HepG2 (cell line): ENCODE results near the gene PROC. TPM values are rescaled to one million over a fixed set of nuclear protein-coding genes. Genes with fewer than 3 reads are reported as not detected.
A peak's percentile ranks its signal among the peaks of the same experiment; 100 is the strongest.

Experiments used
- CENPT ChIP-seq: sonication (generic); formaldehyde crosslinking; IDR thresholded peaks from 2 replicates; pipeline ENCODE4 v1.8.0; 2022; ENCODE audit warnings: low read depth, mild to moderate bottlenecking, moderate library complexity, missing genetic modification reagents
- HDAC1 ChIP-seq: sonication (generic); formaldehyde crosslinking; IDR thresholded peaks from 2 replicates; pipeline ENCODE4 v1.5.1; 2020; ENCODE audit warnings: mild to moderate bottlenecking, missing genetic modification reagents
- HDAC2 ChIP-seq: sonication (generic); formaldehyde crosslinking; IDR thresholded peaks from 2 replicates; pipeline ENCODE4 v1.4.0; 2020; ENCODE audit warnings: missing genetic modification reagents
- KDM4B ChIP-seq: sonication (generic); formaldehyde crosslinking; IDR thresholded peaks from 2 replicates; pipeline ENCODE4 v1.4.0; 2020; ENCODE audit warnings: missing genetic modification reagents
- KDM6A ChIP-seq: IDR thresholded peaks from 2 replicates; pipeline ENCODE4 v1.6.1; 2016; ENCODE audit warnings: low read depth
- KLF16 ChIP-seq, 2 experiments: sonication (generic) in 1 of 2; formaldehyde crosslinking in 1 of 2; IDR thresholded peaks; 2 replicates each; pipeline versions ENCODE4 v1.6.1 to v1.8.0; 2016 to 2023; ENCODE audit warnings: missing genetic modification reagents in 2 of 2, missing compliant biosample characterization in 1 of 2
- MLLT10 ChIP-seq: sonication (generic); formaldehyde crosslinking; IDR thresholded peaks from 2 replicates; pipeline ENCODE4 v1.4.0; 2020; ENCODE audit warnings: missing genetic modification reagents
- NPAS2 ChIP-seq: sonication (generic); formaldehyde crosslinking; IDR thresholded peaks from 2 replicates; pipeline ENCODE4 v1.8.0; 2022; ENCODE audit warnings: mild to moderate bottlenecking, missing genetic modification reagents, borderline replicate concordance
- PHF8 ChIP-seq: sonication (generic); formaldehyde crosslinking; IDR thresholded peaks from 2 replicates; pipeline ENCODE4 v1.5.0; 2020; ENCODE audit warnings: missing genetic modification reagents
- RNF219 ChIP-seq: sonication (generic); formaldehyde crosslinking; IDR thresholded peaks from 2 replicates; pipeline ENCODE4 v1.5.0; 2020; ENCODE audit warnings: mild to moderate bottlenecking, missing genetic modification reagents
- SALL2 ChIP-seq: sonication (generic); formaldehyde crosslinking; IDR thresholded peaks from 2 replicates; pipeline ENCODE4 v1.8.1; 2023; ENCODE audit warnings: mild to moderate bottlenecking, missing genetic modification reagents, inconsistent platforms
- TOE1 ChIP-seq: sonication (generic); formaldehyde crosslinking; IDR thresholded peaks from 2 replicates; pipeline ENCODE4 v1.4.0; 2020; ENCODE audit warnings: mild to moderate bottlenecking, missing genetic modification reagents
- TRAFD1 ChIP-seq: sonication (generic); formaldehyde crosslinking; IDR thresholded peaks from 2 replicates; pipeline ENCODE4 v1.5.1; 2020; ENCODE audit warnings: missing genetic modification reagents, mild to moderate bottlenecking, borderline replicate concordance
- ZFP90 ChIP-seq: sonication (generic); formaldehyde crosslinking; IDR thresholded peaks from 2 replicates; pipeline ENCODE4 v1.8.0; 2022; ENCODE audit warnings: missing genetic modification reagents, mild to moderate bottlenecking, inconsistent platforms, borderline replicate concordance
- ZMYM3 ChIP-seq: sonication (generic); formaldehyde crosslinking; IDR thresholded peaks from 2 replicates; pipeline ENCODE4 v1.5.1; 2020; ENCODE audit warnings: mild to moderate bottlenecking, missing genetic modification reagents
- ZNF326 ChIP-seq: sonication (generic); formaldehyde crosslinking; IDR thresholded peaks from 2 replicates; pipeline ENCODE4 v1.4.0; 2020; ENCODE audit warnings: missing genetic modification reagents, borderline replicate concordance
- ZNF362 ChIP-seq: sonication (generic); formaldehyde crosslinking; IDR thresholded peaks from 2 replicates; pipeline ENCODE4 v1.4.0; 2020; ENCODE audit warnings: missing genetic modification reagents, mild to moderate bottlenecking, borderline replicate concordance
- ZNF547 ChIP-seq: sonication (generic); formaldehyde crosslinking; IDR thresholded peaks from 2 replicates; pipeline ENCODE4 v1.5.1; 2020; ENCODE audit warnings: mild to moderate bottlenecking, missing genetic modification reagents
- ZNF713 ChIP-seq: sonication (generic); formaldehyde crosslinking; IDR thresholded peaks from 2 replicates; pipeline ENCODE4 v1.4.0; 2020; ENCODE audit warnings: mild to moderate bottlenecking, missing genetic modification reagents
- ZNF768 ChIP-seq: sonication (generic); formaldehyde crosslinking; IDR thresholded peaks from 2 replicates; pipeline ENCODE4 v1.4.0; 2020; ENCODE audit warnings: missing genetic modification reagents
- polyA plus RNA-seq, 8 experiments: library from polyadenylated mRNA; depleted of rRNA in 3 of 8; stranded (reverse) in 7 of 8; unstranded in 1 of 8; fragments of >200 nt; fragmentation: Illumina TruSeq in 4 of 8; extraction: Trizol in 4 of 8; gene quantifications; 2 replicates each; pipeline versions ENCODE4 v1.2.1 to v1.2.3, GENCODE V29; 2011 to 2016; ENCODE audit warnings: low read depth in 4 of 8, missing spikeins in 1 of 8, mixed read lengths in 1 of 8; ENCODE audit not compliant: insufficient read depth in 1 of 8
- total RNA-seq, 5 experiments: library from RNA; depleted of rRNA; stranded (reverse); fragments of >200 nt; fragmentation: Illumina TruSeq; extraction: Trizol; gene quantifications; 2 replicates each; pipeline ENCODE4 v1.2.3, GENCODE V29; 2016; ENCODE audit warnings: low read depth in 1 of 5
- TF ChIP-seq, protein P1 (sequence below): IDR thresholded peaks from 2 replicates; pipeline ENCODE4 v1.6.1; 2016; ENCODE audit warnings: mild to moderate bottlenecking

PROC gene
- total and polyA plus RNA-seq, 2 of the 13 experiments (the other 11 are each of a cell fraction or from before 2014, with no cell fraction given): 134 to 185 TPM

- peak; percentile 84; the same call in 1 of the 2 replicates for TF ChIP-seq RNF219
- TF ChIP-seq PHF8 (CRISPR knock-in tag): no peak
- no peak for TF ChIP-seq NPAS2 (CRISPR knock-in tag)
- TF ChIP-seq CENPT: no peak
- no peak for TF ChIP-seq ZNF713 (CRISPR knock-in tag)
- TF ChIP-seq ZNF362: peak; percentile 97
- no peak for TF ChIP-seq SALL2 (CRISPR knock-in tag)
- no peak for TF ChIP-seq HDAC1 (CRISPR knock-in tag)
- TF ChIP-seq KDM4B (CRISPR knock-in tag): no peak
- peak; percentile 54 for TF ChIP-seq HDAC2
- no peak for TF ChIP-seq KDM6A (CRISPR knock-in tag)
- peak in 1 of 2 experiments; percentile 73; a peak in 2 of 4 replicates for TF ChIP-seq KLF16 (CRISPR knock-in tag; IDR thresholded peaks at IDR 0.05)
- no peak for TF ChIP-seq ZNF768
- no peak for TF ChIP-seq ZFP90 (CRISPR knock-in tag)
- TF ChIP-seq TOE1: no peak
- TF ChIP-seq TRAFD1 (CRISPR knock-in tag): no peak
- TF ChIP-seq ZMYM3 (CRISPR knock-in tag): no peak
- no peak for TF ChIP-seq ZNF326 (CRISPR knock-in tag)
- no peak for TF ChIP-seq MLLT10 (CRISPR knock-in tag)
- no peak for TF ChIP-seq ZNF547
- TF ChIP-seq, protein P1, sequence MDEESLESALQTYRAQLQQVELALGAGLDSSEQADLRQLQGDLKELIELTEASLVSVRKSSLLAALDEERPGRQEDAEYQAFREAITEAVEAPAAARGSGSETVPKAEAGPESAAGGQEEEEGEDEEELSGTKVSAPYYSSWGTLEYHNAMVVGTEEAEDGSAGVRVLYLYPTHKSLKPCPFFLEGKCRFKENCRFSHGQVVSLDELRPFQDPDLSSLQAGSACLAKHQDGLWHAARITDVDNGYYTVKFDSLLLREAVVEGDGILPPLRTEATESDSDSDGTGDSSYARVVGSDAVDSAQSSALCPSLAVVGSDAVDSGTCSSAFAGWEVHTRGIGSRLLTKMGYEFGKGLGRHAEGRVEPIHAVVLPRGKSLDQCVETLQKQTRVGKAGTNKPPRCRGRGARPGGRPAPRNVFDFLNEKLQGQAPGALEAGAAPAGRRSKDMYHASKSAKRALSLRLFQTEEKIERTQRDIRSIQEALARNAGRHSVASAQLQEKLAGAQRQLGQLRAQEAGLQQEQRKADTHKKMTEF: peak; percentile 75
Measured at GRCh38 chr2:127413782-127414637, 4.2 kb upstream of the PROC start (continued).
